RKO (cell line): ENCODE measurements around the gene OSBPL10.

Source experiments
- DNase-seq: peaks from one replicate; pipeline ENCODE4 v3.0.0-alpha.2; 2016; ENCODE audit warnings: low spot score

OSBPL10 gene

DNA sequence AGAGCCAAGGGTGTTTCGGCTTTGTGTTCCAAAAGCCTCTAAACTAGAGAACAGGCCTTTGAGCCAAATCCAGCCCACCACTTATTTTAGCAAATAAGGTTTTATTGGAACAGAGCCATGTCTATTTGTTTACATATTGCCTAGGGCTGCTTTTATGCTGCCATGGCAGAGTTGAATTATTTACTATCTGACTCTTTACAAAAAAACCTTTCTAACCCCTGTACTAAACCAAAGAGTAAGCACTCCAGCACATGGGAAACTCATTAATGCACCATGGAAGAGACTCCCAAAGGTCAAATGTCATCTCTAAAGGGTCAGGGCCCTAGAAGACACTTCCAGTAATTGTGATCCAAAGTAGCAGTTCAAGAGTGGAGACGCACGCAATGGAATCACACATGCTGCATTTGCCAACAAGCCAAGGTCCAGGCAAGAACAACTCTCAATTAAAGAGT lies 22.3 kb downstream of the OSBPL10 start:
- no peak for DNase-seq

DNA sequence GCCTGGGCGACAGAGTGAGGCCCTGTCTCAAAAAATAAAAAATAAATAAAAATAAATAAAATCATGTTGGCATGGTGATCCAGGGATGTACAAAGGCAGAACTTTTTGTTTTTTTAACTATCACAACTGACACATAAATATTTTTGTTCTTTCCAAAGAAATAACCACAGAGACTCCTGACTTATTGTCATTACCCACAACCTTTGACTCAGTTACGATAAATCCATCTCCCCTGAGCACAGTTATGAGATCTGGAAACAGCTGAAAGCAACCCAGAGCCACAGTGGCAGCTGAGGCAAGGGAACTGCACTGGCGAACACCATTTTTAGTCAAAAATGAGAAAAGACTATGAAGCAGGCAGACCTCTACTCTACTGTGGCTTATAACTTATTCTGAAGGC lies 24.0 kb downstream of the OSBPL10 start:
- no peak for DNase-seq

DNA sequence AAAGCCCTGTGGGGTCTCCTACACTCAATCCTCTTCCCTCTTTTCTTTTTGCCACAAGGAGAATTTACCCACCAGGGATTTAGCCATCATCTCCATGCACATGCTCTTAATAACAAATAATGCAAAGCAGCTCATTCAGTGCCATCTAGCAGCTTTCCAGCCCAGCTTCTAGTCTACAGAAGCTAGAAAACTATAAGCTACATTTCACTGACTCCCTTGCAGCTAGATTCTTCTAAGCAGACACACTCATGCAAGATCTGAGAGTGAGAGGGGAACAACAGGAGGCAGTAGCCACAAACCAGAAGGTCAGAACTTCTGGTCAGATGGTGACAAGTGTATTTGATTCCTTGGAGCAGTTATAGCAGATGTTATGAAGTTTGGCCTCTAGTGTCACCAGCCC lies 25.5 kb downstream of the OSBPL10 start:
- no peak for DNase-seq

DNA sequence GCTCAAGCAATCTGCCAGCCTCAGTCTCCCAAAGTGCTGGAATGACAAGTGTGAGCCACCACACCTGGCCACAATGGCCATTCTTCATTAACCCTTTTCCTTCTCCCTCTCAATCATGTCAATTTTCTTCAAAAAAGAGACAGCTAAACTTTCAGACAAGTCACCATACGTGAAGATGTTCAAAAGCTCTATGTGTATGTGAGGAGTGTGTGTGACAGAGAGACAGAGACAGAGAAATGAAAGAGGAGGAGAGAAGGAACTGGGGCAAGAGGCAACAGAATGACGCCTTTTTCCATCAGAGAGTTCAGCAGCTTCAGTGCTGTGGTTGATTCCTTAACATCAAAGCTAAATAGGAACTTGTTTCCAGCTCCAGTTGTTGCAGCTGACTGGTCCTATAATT lies 27.4 kb downstream of the OSBPL10 start:
- DNase-seq, result no peak

DNA sequence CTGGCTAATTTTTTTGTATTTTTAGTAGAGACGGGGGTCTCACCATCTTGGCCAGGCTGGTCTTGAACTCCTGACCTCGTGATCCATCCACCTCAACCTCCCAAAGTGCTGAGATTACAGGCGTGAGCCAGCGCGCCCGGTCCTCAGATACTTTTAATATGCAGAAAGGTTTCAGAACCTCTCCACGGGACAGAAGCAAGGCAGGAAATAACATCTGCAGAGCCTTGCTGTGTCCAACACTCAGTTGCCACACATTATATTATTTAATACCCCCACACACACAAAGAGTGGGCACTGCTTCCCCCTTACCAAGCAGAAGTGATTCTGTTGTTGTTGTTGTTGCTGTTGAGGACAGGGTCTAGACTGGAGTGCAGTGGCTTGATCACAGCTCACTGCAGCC lies 28.0 kb downstream of the OSBPL10 start:
- DNase-seq, result no peak

DNA sequence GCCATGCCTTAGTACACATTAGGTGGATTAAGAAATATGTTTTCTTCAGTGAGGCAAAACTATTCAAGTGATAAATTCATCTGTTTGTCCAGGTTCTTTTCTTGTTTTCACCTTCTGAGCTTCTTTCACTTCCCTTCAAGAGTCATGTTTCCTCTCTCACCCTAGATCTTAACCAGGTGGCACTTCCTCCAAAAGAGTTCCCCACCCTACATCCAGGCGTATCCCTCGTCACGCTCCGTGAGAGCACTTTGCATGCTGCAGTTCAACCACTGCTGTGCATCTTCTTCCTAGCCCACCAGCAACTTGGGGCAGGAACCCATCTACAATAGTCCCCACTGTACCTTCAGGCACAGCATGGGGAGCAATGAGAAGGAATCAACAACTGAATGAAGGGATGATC lies 28.9 kb downstream of the OSBPL10 start:
- DNase-seq, result no peak

DNA sequence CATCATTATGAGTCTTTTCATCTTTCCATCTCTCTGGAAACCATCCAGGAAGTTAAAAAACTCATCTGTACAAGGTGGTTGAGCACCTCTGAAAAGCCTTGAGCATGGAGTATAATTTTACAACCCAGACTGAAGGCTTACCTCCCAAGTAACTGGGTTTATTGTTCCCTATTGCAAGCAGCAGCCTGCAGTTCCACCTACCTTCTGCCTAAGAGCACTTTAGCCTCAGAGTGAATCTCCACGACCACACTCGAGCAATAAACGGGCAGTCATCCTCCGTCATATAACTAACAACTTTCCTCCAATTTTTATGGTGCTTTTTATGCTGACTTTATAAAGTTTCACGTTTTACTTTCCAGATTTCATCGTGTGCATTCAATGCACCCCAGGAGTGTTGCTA lies 32.8 kb downstream of the OSBPL10 start:
- no peak for DNase-seq

DNA sequence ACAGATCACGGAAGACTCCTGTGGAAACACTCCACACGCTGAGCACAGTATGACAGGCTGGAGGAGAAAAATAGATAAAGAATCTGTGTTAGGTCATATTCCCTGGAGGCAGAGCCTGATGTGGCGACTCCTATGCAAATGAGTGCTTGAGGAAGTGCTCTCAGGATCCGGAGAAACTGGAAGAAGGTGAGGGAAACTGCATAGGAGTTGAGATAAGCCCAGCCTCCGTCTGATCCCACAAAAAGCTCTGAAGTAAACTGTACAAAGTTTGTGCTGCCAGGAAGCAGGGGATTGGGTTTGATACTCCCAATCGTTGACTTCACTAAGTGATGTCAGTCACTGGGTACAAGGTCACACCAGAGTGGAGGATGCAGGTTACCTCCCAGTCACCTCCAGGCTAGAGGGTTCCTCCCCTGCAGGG lies 33.4 kb downstream of the OSBPL10 start:
- no peak for DNase-seq

DNA sequence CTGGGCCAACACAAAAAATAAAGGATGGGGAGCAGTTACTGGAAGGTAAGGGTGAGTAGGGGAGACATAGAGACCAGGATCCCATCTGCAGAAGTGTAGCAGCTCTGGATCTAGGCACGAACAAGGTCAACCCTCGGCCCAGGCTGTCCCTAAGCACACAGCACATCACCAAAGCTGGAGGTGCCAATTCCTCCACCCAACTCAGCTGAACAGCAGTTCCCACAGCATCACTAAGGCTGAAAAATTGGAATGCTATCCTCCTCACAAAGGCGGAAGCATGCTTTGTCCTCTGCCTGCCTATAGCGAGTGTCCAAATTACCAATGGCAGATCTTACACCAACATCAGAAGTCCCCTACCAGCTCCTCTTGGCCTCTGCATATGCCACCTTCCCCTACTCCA lies 33.9 kb downstream of the OSBPL10 start:
- DNase-seq, result no peak

DNA sequence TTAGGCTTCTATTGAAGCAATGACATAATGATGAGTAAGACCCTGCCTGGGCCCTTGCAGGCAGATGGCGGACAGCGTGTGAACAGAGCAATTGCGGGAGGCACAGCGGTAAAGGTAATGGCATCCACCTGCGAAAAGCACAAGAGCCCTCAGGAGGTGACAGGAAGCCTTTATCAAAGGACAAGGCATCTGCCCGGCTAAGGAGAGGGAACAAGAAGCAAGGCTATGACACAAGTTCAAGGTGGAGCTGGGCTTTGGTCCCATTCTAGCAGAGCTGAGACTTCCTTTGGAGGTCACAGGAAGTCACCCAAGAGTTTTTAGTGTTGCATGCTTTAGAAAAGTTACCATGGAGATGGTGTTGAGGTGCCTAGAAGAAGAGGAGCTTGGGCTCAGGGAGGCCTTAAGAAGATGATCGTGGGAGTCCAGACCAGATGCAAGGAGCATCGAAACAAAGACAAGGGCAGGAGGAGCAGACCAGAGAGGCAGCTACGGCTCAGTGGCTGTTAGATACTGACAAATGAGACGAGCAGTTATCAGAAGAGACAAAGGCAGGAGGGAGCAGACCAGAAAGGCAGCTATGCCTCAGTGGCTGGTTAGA lies 34.5 kb downstream of the OSBPL10 start:
- no peak for DNase-seq

DNA sequence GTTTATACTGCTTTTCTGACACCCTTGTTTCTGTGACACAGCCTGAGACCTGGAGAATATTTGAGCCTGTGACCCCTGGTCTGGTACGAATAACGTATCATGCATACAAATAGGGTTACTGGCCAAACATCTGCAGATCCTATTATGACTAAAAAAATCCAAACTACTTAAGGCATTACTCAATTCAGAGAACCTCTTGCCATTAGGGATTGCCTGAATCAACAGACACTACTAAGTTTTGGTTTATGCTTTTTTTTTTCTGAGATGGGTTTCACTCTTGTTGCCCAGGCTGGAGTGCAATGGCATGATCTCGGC lies 35.4 kb downstream of the OSBPL10 start:
- no peak for DNase-seq

DNA sequence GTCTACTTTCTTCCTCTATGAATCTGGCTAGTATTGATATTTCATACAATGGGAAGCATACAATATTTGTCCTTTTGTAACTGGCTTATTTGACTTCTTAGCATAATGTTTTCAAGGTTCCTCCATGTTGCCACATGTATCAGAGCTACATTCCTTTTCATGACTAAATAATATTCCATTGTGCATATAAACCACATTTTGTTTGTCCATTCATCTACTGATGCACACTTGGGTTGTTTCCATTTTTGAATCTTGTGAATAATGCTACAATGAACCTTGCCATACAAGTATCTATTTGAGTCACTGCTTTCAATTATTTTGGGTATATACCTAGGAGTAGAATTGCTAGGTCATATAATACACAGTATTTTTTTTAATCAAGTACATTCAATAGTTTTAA lies 38.0 kb downstream of the OSBPL10 start:
- no peak for DNase-seq

DNA sequence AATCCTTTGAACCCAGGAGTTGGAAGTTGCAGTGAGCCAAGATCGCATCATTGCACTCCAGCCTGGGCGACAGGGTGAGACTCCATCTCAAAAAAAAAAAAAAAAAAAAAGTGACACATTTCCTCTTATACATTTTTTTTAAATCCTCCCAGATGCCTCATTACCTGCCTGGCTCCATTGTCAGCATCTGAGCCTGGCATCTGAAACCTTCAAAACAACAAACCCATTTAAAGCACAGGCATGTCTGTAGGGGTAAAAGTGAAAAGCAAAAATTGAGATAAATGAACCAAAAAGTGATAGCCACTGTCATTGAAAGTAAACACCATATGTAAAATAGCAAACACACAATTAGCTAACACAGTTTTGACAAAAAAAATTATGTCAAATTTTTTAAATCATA lies 38.6 kb downstream of the OSBPL10 start:
- no peak for DNase-seq

DNA sequence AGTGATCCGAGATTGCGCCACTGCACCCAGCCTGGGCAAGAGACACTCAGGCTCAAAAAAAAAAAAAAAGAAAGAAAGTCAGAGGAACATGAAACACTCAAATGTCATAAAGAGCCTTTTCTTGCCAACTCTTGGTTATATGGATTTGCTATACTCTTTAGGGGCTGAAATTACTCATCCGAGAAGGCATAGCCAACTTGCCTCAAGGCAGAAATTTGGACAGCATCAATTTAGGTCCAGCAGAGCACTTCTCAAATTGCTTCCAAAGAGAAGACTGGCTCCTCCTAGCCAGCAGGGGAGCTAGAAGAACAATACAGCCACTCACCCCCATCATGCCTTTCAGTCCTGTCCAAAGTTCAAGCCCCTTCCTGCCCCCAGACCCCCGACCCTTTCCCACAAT lies 43.8 kb downstream of the OSBPL10 start:
- DNase-seq, result no peak

DNA sequence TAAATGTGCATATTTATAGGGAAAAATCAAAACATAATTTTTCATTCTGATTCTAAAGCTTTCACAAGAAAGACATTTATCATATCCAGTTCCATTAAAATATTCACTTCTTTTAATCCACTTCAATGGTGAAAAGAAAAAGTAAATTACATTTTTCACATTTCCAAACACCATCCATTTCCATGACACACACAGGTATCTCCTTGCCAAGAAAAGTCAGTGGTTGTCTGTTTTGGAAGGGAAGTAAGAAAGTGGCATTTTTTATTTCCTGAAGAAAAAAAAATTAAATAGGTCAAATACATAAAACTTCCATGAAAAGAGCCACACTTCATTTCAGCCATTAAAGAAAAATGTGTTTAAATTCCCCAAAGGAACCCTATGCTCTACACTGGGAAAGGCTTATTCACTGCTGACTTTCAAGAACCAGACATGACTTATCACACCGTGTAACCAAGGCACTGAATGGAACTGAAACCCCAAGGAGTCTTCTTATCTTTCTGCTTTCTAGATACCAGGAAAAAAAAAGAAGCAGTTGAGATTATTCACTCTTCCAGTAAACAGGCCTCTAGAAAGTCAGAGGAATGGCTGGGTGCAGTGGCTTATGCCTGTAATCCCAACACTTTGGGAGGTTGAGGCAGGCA lies 44.5 kb downstream of the OSBPL10 start:
- no peak for DNase-seq

DNA sequence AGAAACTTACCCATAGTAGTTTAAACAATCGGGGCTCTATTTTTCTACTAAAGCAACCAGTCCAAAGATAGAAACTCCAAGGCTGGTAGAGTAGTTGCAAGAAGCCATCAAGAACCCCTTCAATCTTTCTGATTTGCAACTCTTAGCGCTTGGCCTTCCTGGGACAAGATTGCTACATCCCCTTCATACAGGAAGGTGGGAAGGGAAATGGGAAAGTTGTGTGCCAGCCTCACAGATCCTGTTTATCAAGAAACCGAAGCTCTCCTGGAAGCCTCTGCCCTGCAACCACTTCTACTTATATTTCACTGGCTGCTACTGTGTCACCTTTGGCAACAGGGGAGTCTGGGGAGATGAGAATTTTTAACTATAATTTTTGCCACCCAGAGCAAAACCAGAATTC lies 46.2 kb downstream of the OSBPL10 start:
- no peak for DNase-seq

DNA sequence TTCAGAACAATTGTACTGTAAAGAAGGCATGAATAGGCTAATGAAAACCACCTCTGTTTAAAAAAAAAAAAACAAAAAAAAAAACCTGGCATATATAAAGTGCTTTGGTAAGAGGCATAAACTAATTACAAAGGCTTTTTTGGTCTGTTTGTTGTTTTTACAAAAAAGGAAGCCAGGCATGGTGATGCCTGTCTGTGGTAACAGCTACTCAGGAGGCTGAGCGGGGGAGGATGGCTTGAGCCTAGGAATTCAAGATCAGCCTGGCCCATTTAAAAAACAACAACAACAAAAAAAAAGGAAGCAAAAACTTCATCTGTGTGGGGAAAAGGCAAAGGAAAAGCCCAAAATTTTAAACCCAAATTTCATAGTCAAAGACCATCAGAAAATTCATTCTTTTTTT lies 47.0 kb downstream of the OSBPL10 start:
- DNase-seq, result no peak

DNA sequence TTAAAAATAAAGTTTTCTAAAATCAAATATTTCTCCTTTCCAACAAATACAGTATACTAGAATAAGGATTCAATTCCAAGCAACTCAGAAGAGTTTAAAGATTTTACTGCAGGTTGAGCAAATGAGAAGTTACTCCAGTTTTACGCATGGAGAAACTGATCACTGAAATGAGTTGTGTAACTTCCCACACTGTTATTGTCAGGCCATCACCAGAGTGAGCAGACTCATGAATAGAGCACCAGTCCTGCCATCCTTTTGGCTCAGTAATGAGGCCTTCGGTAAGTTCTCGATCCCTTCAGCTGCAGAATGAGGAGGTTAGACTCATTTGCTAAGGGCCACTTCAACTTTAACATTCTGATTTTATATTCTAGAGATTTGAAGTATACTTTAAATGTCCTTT lies 48.1 kb downstream of the OSBPL10 start:
- no peak for DNase-seq

DNA sequence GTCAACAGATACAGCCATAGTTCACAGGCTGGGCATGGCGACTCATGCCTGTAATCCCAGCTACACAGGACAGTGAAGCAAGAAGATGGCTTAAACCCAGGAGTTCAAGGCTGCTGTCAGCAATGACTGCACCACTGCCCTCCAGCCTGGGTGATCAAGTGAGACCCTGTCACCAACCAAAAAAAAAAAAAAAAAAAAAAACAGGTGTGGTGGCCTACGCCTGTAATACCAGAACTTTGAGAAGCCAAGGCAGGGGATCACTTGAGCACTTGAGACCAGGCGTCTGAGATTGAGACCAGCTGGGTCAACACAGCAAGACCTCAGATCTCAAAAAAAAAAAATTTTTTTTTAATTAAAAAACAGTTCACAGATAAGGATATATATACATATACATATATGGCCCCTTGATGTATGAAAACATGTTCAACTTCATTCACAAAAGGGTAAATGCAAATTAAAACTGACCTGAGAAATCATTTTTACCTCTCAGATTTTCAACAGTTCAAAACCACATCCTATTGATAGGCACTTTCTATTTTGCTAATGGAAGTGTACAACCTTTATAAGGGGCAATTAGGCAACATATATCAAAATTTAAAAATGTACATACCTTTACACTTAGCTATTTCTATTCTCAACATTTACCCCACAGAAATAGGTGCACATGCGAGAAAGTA lies 51.1 kb downstream of the OSBPL10 start:
- DNase-seq, result no peak

DNA sequence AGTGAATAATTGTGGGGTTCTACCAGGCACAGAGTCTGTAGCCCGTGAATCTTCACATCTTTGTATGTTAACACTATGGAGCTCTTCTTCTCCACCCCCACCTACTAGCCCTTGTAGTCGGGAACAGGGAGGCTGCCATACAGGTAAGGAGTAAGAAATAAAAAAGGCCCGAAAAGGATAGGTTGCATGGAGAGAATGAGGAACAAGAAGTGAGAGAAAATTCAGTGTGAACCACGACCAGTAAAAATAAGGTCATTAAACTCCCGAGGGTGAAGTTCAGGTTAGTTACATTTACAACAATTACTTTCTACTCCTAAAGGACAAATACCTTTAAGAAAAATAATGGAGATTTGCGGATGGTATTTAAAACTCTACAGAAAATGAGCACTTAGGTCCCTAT lies 53.3 kb downstream of the OSBPL10 start:
- no peak for DNase-seq

DNA sequence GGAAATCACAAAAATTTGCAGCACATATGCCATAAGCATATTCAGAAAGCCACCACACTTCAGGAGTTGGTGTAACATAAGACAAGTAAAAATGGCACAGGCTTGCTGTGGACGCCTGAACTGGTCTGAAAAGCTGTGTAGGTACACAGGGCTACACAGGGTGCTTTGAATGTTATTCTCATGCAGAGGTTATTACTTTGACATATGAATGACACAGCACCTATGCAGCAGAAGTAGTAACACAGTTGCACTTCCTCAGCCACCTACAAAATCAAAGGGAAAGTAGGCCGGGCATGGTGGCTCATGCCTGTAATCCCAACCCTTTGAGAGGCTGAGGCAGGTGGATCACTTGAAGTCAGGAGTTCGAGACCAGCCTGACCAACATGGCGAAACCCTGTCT lies 54.5 kb downstream of the OSBPL10 start:
- no peak for DNase-seq

DNA sequence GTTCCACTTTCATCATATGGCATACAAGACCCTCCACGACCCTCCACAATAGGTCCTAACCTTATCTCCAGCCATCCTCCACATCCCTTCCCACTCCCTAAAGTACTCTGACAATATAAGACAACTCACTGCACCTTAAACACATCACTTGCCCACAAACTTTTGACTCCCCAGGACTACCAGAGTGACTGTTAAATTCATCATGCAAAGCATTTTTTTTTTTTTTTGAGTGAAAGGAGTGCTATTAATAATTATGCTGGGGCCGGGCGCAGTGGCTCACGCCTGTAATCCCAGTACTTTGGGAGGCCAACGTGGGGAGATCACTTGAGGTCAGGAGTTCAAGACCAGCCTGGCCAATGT lies 55.8 kb downstream of the OSBPL10 start:
- no peak for DNase-seq

DNA sequence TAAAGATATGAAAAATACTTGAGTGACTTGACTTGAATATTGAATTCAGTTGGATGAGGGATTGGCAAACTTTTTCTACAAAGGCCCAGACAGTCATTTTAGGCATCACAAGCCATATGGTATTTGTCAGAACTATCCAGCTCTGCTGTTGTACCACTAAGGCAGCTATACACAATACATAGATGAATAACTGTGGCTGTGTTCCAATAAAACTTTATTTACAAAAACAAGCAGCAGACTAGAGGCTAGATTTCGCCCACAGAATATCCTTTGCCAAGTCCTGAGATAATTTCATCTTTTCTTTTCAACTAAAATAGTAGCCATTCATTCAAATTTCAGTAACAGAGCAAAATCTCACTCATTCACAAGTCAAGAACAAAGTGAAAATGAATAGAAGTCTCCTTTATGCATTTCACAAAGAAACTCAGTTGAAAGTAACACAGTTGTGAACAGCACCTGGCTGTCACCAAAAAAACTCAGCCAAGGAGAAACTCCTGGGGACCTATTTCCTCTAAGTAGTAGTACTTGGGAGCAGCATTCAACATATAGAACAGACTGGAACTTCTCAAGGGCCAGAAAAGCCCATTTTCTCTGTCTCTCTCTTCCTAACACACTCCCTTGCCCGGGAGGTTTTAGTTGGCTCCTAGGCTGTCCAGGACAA lies 56.3 kb downstream of the OSBPL10 start:
- no peak for DNase-seq

DNA sequence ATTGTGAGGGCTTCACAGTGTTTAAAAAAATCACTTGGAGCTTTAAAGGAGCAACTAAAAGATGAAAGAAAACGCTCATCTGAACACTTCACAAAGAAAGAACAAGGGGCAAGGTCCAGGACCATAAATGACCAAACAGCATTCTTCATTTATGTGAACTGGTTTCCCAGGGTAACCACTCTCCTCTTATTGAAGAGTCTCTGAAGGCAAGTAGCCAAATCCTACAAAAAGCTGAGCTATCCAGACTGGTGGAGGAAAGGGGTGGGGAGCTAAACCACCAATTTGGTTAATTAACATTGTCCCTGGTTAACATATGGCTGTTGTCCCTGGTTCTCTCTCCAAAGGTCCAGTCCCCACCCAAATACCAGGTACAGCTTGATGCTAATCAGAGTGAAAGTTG lies 58.1 kb downstream of the OSBPL10 start:
- DNase-seq, result no peak
